Parathyroid adenoma (tissue), 2 donors: ENCODE data around the gene SYAP1.

ENCODE experiments used
- H2AFZ ChIP-seq: fragments of 300-600 bp; sonication (generic); one replicate; pipeline ENCODE4 v1.7.0; 2017; ENCODE audit warnings: antibody characterized with exemption, mild to moderate bottlenecking
- H3K27ac ChIP-seq: fragments of 300-600 bp; sonication (generic); one replicate; pipeline ENCODE4 v1.7.0; 2017
- H3K27me3 ChIP-seq: fragments of 300-600 bp; sonication (generic); one replicate; pipeline ENCODE4 v1.7.0; 2017; ENCODE audit warnings: low read length; ENCODE audit not compliant: control insufficient read depth, insufficient read depth
- H3K36me3 ChIP-seq: fragments of 300-600 bp; sonication (generic); one replicate; pipeline ENCODE4 v1.7.0; 2017; ENCODE audit warnings: low read length; ENCODE audit not compliant: control insufficient read depth, insufficient read depth
- H3K4me1 ChIP-seq: fragments of 300-600 bp; sonication (generic); one replicate; pipeline ENCODE4 v1.7.0; 2017; ENCODE audit warnings: control low read depth
- H3K4me2 ChIP-seq: fragments of 300-600 bp; sonication (generic); one replicate; pipeline ENCODE4 v1.7.0; 2017; ENCODE audit warnings: low read length
- H3K4me3 ChIP-seq: fragments of 300-600 bp; sonication (generic); one replicate; pipeline ENCODE4 v1.7.0; 2017; ENCODE audit warnings: low read depth, low read length
- H3K79me2 ChIP-seq: fragments of 300-600 bp; sonication (generic); one replicate; pipeline ENCODE4 v1.7.0; 2017; ENCODE audit warnings: control low read depth
- H3K9ac ChIP-seq: fragments of 300-600 bp; sonication (generic); one replicate; pipeline ENCODE4 v1.7.0; 2017; ENCODE audit warnings: mild to moderate bottlenecking
- H3K9me3 ChIP-seq: fragments of 300-600 bp; sonication (generic); one replicate; pipeline ENCODE4 v1.7.0; 2017; ENCODE audit warnings: low read length; ENCODE audit not compliant: control insufficient read depth
- CTCF ChIP-seq: fragments of 300-600 bp; sonication (generic); IDR thresholded peaks from one replicate; pipeline ENCODE4 v1.7.0; 2017; ENCODE audit warnings: antibody characterized with exemption, mild to moderate bottlenecking
- donor health status: primary hyperparathyroidism.

Gene SYAP1

GRCh38 chrX:16700734-16701133, 18.7 kb upstream of the SYAP1 start:
- no peak for TF ChIP-seq CTCF
- Histone ChIP-seq H3K79me2 (no peaks in the 10 kb centered on the region), H2AFZ (no peak overlapping the region), H3K36me3 (no peaks in the 10 kb centered on the region), H3K9me3 (no peaks in the 10 kb centered on the region), H3K27me3 (no peaks in the 10 kb centered on the region), H3K9ac (no peak overlapping the region), H3K4me1 (peaks cover 5% of the 10 kb centered on the region), H3K4me3 (no peak overlapping the region), H3K27ac (no peak overlapping the region), H3K4me2 (no peak overlapping the region)

DNA sequence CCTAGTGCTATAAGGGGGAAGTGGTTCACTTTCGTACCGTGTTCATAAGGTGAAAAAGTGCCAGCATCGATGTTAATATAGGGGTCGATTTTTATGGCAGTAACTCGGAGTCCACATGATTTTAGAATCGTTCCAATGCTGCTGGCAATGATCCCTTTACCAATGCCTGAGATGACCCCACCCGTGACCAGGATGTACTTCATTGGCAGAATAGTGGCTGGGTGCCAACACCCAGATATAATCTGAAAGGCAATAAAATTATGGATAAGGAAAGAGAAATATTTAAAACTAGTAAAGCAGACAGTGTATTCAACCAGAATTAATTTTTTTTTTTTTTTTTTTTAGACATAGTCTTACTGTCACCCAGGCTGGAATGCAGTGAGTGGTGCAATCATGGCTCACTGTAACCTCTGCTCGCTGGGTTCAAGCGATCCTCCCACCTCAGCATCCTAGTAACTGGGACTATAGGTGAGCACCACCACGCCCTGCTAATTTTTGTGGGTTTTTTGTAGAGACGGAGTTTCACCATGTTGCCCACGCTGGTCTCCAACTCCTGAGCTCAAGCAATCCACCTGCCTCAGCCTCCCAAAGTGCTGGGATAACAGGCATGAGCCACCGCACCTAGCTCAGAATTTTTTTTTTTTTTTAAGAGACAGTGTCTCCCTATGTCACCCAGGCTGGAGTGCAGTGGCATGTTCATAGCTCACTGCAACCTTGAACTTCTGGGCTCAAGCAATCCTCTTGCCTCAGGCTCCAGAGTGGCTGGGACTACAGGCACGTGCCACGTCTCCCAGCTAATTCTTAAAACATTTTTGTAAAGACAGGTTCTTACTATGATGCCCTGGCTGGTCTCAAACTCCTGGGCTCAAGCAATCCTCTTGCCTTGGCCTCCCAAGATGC, 16.5 kb upstream of the SYAP1 start:
- H3K27me3 ChIP-seq = no peaks in the 10 kb centered on the region

DNA sequence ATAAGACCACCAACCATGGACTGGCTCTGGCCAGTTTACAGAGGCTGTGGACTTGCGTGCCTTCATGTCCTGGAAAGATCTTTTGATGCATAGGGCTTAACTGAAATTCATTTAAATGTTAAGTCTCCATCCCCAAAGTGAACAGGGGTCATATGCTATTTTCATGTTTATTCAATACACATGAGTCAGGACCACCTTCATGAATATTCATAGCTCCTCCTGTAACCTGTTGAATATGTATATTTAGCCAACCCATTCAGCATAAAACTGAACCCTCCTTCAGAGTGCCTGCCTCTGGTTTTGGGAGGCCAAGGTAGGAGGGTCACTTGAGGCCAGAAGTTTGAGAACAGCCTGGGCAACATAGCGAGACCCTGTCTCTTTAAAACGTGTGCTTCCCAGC, 14.0 kb upstream of the SYAP1 start:
- no peak for TF ChIP-seq CTCF
- Histone ChIP-seq H3K4me1 (no peaks in the 10 kb centered on the region), H3K36me3 (no peaks in the 10 kb centered on the region), H3K9ac (no peak overlapping the region), H3K9me3 (no peaks in the 10 kb centered on the region), H3K4me2 (no peak overlapping the region), H3K27ac (no peak overlapping the region), H3K27me3 (no peaks in the 10 kb centered on the region), H2AFZ (no peak overlapping the region), H3K79me2 (no peaks in the 10 kb centered on the region), H3K4me3 (no peak overlapping the region)

More for the DNA sequence above, 16.5 kb upstream of the SYAP1 start:
- Histone ChIP-seq H3K27ac (no peak overlapping the region), H3K4me3 (no peak overlapping the region), H3K4me1 (peaks cover 2% of the 10 kb centered on the region), H3K9me3 (no peaks in the 10 kb centered on the region), H3K79me2 (no peaks in the 10 kb centered on the region), H3K4me2 (no peak overlapping the region), H3K9ac (no peak overlapping the region), H3K36me3 (no peaks in the 10 kb centered on the region), H2AFZ (no peak overlapping the region)
- TF ChIP-seq CTCF = no peak

DNA sequence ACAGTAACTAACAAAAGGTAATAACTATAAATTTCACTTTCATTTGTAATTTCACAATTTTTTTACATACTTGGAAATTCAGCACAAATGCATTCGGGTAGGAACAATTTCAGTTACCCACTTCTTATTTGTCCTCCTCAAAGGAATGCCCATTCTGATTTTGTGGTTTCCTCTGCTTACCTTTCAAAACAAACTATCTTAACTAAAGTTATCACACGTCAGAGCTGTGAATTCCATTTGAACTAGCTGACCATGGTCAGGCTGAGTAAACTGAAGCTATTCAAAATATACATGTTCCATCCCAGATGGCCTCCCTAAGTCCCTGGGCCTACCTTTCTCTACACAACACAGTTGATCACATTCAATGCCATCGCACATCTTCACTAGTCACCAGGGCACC, 11.4 kb upstream of the SYAP1 start:
- no peaks in the 10 kb centered on the region for H3K79me2 ChIP-seq
- H3K4me3 ChIP-seq = no peak overlapping the region
- H3K27ac ChIP-seq = no peak overlapping the region
- no peaks in the 10 kb centered on the region for H3K9me3 ChIP-seq
- H3K36me3 ChIP-seq = no peaks in the 10 kb centered on the region
- H3K27me3 ChIP-seq = no peaks in the 10 kb centered on the region
- no peaks in the 10 kb centered on the region for H3K4me1 ChIP-seq
- H3K9ac ChIP-seq = no peak overlapping the region
- no peak overlapping the region for H3K4me2 ChIP-seq
- TF ChIP-seq CTCF = no peak
- no peak overlapping the region for H2AFZ ChIP-seq
